Measurements from ENCODE around the gene DIPK1B.

DIPK1B gene

DNA sequence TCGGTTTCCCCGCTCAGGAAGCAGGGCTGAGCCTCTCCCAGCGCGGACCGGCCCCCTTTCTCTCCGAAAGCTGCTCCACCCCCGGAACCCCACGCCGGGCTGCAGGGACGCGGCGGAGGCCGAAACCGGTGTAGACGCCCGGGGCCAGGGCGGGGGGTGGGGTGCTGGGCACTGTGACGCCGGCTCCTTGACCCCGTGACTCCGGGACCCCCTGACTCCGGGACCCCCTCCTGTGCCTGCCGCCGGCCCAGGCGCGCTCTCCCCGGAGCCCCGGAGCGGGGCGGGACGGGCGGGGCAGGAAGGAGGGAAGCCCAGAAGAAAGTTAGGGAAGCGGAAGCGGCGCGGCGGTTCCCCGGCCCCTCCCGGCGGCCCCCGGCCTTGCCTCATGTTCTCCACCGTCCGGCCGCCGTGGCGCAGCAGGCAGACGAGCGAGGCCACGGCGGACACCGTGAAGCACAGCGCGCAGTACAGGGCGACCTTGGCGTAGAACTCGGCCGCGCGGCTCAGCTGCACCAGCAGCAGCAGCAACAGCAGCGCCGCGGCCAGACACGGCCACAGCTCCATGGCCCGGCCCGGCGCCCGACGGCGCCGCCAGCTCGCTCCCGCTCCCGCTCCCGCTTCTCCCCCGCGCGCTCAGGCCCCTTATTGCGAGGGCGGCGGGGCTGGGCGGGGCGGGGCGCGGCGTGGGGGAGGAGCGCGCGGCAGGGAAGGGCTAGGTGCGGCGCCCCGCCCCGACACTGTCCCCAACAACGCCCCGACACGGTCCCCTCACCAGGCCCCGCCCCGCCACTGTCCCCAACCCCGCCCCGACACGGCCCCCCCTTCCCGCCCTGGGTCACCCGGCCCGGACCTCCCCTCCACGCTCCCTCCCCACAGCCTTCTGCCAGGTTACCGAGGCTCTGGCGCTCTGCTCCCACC is 25.3 kb upstream of the DIPK1B start, which contains the start of gene AGPAT2:
TSS of gene AGPAT2 (minus strand) at position 664 of the 918 bp plus-strand sequence. CDS start at position 564, 100 bp downstream.
- DNase-seq, result peak; percentile 70

DNA sequence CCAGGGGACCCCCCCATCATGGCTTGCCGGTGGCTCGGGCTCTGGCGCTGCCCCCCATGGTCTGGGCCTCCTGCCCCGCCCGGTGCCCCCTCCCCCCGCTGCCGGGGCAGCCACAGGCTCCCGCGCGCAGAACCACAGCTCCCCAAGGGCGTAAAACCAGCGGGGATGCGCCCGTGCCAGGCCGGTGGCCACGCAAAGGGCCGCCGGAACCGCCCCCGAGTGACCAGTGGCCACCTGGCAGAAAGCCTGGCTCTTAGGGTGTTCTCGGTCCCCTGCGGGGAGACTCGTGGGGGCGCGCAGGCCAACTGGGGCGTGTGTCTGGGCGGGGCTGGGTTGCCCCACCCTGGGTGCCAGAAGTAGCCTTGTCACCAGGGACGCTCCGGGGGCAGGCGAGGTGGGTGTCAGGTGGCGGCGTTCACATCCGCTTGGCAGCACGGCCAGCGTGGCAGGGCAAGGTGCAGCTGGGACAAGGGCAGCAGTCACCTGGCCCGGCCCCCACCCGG is 24.6 kb upstream of the DIPK1B start:
- DNase-seq, result no peak

DNA sequence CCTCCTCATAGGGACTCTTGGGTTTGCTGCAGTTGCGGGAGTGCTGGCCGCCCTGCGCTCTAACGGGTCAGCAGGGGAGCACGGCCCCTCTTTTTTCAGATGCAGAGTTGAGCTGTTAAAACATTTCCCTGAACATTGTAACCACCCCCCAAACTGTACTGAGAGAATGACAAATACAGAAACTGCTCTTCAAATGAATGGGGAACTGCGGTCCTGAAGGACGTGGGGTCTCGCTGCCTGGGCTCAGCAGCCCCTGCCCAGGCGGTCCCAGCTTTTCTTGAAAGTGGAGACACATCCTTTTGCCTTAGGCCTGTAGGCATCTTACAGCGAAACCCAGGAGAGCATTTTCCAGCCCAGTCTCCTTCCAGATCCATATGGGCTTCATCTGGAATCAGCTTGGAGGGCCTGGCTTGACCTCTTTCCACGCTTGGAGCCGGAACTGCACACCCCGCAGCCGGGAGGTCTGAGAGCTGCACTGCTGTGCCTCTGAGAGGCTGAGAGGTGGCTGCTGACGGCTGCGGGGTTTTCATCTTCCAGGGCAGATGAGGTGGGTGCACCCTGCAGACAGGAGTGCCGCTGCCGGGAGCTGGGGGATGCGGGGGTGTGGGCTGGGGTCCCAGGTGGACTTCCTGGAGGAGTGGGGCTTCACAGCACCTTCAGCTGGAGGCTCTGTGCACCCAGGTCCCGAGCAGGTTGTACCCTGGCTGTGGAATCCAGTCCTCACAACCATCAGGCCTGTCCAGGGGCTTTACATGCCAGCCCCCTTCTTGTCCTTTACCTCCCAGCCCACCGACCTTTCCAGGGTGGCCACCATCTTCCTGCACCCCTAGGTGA is 23.9 kb upstream of the DIPK1B start:
- DNase-seq, result peak; percentile 77

DNA sequence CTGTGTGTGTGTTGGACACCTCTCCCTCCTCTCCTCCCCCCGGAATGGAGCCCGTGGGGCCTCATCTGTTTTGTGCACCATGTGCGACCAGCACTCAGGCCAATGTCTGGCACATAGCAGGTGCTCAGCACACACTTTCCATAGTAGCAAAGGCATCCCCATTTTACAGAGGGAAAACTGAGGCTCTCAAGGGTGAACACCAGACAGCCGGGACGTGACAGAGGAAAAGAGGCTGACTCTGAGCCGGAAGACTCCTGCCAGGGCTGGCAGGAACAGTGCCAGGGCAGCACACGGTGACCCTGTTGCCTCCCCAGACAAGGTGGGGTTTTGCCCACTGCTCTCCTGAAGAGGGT is 23.3 kb upstream of the DIPK1B start:
- DNase-seq, result no peak

DNA sequence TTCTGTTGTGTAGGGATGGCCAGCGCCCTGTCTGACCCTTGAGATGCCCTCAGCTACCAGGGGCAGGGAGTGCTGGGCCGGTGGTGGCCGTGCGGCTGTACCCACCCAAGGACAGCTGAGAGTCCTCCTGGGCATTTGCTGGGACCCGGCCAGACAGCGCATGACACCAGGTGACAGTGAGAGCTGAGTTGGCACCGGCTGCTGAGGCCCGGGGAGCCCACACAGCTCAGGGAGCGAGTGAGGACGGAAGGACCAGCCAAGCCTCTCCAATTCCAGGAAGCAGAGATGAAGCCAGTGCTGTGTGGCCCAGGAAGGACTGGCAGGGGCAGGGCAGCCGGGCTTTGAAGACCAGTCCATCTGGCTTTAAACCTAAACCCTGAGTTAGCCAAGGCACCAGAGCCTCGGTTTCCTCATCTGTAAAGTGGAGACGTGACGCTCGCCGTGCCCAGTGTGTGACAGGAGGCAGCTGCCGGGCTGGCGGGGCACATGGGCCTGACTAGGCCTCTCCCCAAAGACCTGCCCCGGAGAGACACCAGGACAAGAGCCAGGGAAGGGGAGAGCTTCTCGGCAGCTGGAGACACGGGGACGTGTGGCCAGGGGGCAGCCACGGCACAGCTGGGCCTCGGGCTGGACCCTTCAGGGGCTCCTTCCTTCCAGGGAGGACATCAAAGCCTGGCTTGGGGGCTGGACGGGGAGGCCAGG is 22.1 kb upstream of the DIPK1B start:
- DNase-seq, result no peak

DNA sequence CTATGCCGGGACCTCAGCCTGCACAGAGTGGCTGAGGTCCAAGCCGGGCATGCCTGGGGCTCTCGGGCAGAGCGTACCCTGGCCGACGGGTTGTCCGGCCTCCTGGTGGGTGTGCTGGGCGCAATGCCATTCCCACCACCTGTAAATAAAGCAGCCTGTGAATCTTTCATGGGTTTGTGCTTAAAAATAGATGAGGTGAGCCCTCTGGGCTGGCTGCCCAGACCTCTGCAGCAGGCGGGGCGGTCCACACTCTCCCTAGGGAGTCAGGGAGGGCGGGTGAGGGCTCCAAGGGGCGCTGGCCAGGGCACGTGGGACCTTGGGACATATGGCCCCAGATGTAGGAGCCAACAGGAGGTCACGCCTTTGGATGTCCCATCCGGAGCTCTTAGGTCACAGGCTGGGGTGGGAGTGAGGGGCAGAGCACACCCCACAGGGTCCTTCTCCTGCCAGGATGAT is 21.5 kb upstream of the DIPK1B start:
- DNase-seq, result no peak

DNA sequence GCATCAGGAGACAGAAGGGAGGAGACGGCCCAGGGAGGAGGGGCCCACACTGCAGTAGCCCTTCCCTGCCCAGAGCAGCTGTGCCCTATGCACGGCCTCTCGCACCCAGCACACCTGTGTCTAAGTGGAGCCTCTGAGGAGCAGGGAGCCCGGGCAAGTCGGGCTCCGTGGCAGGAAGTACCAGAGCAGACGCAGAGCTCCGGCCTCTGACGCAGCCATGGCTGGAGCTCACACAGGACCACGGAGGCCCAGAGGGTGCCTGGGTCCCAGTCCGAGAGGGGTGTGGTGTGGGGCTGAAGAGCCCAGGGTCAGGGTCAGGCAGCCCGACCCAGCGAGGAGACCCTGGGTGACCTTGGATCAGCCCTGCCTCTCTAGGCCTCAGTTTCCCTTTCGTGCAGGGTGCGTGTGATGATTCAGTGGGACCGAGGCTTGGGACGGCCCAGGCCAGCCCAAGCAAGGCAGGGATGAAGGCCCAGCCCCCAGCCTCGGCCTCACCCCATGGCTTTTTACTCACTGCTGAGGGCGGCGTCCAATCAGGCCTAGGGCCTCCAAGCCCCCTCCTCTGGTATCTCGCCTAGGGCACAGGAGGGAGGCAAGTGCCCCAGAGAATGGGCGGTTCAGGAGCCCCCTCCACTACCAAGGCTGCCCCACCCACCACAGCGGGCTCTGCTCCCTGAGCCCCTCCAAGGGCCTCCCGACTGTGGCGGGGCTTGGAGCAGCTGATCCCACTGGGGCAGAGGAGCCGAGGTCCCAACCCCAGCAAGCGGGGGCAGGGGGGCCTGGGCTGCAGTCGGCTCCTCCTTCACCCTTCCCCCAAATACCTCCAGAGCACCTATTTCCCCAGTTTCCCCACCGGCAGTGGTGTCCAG is 20.8 kb upstream of the DIPK1B start:
- no peak for DNase-seq

DNA sequence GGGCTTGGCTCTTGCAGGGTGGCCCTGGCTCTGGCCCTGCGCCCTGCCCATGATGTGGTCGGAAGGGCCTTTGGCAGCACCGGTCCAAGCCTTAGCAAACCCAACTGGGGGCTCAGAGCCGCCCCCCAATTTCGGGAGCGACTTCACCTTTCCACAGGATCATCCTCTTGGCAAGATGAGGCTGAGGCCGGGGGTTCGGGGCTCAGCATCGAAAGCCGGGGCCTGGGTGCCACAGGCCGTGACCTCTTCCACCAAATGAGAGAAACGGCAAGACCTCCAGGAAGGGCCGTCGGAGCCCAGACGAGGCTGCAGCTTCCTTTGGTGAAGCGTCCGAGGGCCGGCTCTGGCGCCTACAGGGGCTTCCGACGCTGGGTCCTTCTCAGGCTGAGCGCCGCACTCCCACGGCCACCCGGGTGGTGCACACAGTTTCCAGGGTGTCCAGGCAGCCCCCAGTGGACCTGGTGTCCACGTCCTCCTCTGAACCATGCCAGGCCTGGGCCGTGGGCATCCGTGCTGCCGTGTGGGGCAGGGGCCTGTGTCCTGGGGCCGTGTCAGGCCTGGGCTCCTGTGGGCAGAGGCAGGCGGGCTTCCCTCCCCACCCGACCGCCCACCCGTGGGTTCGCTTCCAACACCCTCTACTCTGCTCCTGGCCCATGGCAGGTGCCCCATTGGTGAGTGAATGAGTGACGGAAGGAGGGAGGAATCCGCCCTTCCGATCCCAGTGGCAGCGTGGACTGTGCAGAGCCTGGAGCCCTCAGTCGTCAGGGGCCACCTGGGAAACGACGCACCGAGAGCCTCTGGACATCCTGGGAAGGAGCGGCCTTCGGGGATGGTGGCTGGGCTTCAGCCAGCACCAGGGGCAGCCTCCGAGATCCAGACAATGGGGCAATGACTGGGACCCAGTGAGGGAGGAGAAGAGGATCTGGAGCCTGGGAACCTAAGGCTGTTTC is 19.9 kb upstream of the DIPK1B start:
- DNase-seq, result no peak

DNA sequence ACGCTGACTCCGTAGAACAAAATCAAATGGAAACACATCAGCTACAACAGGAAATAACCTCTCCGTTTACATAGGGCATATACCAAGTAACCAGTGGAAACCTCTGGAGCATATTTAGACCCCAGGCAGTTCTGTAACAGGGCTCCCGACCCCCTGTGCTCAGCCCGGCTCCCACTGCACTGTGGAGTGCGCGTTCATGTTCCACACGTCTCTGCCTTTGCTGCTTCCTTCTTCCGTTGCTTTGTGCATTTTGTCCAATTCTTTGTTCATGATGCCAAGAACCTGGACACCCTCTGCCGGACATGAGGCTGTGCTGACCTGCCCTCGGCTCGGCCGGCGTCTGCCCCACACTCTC is 19.3 kb upstream of the DIPK1B start:
- DNase-seq, result no peak

DNA sequence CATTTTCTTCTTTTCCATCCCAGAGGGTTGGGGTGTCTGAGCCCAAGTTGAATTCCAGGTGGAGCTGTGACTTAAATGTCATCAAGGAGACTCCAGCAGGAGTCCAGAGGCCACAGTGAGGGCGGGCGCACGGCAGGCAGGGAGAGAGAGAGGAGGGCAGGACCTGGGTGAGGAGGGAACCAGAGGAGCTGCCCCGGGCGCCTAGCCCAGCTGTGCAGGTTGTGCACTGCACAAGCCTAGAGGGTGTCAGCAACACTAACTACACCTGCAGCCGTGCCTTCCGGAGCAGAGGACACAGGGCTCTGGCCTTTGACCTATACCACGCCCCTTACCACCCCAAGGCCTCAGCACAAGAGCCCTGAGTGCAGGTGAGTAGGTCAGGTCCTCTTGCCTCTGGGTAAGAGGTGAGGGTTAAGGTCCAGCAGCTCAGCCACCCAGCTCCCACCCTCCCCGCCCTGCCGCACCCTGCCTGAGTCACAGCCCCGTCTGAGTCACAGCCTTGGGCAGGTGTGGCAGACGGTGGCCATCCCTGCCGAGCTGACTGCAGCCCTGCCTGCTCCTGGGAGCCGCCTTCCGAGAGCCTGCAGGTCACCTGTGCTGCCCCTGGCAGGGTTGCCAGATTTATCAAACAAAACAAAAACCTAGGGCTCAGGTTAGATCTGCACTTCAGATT is 18.7 kb upstream of the DIPK1B start:
- DNase-seq, result no peak

DNA sequence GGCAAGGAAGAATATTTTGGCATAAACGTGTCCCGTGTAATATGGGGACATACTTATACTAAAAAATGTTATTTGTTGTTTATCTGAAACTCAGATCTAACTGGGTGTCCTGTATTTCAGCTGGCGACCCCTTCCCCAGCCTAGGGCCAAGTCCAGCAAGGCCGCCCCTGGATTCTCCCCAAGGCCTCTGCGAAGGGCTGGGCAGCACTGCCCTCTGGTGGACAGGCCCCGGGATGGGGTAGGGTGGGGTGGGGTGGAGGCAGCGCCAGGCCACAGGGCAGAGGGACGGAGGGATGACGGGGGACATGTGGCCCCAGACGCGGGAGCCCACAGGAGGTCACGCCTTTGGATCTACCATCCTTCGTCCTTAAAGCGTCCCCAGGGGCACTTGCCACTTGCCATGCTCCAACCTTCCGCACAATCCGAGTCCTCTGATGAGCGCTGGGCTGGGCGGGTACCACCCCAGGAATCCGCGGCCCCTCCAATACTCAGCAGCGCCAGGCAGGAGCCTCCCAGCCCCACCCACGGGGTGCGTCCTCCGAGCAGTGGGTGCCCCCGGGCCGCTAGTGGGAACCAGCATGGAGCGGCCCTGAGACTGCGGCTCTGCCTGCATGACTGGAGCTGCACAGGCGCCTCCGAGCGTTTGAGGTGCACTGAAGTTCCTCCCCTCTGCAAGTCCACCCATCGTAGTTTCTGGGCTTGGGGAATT is 18.1 kb upstream of the DIPK1B start:
- peak; percentile 13 for DNase-seq

DNA sequence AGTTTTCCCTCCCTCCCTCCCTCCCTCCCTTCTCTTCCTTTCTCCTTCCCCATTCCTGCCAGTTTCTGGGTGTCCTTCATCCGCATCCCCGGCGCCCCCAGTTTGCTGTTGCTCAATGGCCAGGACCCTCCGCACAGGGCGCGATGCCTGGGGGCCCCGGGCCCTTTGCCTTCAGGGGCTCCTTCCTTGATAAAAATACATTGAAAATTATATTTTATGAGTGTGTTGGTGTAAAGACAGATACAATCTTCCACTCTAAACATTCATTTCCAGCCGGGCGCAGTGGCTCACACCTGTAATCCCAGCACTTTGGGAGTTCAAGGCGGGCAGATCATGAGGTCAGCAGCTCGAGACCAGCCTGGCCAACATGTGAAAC is 17.5 kb upstream of the DIPK1B start:
- no peak for DNase-seq

DNA sequence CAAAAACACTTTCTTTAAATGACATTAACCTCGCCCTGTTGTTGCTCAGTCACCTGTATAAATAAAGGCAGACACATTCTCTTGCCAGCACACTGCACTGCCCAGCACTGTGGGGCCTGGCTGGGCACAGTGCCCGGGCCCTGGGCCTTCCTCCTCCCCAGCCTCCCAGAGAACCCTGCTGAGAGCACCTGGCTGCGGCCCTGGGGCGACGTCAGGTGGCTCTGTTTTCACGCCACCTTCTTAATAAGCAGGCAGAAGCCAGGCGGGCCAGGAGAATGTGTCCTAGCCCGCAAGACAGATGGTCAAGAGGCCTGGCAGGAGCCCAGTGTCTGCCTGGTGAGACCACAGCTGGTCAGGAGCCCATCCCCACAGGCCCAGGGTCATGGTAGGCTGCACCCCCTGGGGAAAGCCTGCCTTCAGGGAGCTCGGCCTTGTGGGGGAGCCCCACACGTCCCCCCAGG is 16.9 kb upstream of the DIPK1B start:
- DNase-seq, result no peak

DNA sequence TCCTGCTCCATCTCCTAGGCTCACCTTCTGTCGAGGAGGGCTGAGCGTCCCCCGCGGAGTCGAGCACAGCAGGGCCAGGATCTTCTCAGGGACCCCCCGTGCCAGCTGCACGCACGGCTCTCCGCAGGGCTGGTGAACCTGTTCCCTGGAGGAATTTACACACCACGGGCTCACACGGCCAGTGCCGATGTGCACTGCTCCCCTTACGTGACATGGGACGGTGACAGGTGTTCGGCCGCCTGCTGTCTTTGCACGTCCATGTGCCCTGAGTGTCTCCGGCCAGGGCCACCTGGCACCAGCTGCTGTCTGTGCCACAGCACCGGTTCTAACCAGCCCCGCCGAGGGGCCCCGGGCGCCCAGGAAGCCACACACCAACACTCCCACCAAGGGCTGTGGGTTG is 16.4 kb upstream of the DIPK1B start:
- DNase-seq, result peak; percentile 14

DNA sequence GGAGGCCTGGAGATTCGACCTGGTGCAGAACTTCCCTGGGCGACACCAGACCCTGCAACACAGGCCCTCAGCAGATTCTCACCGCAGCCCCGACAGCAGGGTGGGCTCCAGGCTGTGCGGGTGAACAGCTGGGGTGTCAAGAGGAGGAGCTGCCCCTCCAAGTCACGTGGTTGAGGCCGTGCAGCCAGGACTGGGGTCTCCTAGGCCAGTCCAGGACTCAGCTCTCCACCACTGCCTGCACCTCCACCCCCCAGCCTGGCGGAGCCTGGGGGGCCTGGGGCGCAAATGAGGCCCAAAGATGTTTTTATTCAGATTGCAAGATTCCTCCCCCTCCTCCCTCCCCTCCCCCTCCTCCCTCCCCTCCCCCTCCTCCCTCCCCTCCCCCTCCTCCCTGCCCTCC is 15.9 kb upstream of the DIPK1B start:
- DNase-seq, result no peak

DNA sequence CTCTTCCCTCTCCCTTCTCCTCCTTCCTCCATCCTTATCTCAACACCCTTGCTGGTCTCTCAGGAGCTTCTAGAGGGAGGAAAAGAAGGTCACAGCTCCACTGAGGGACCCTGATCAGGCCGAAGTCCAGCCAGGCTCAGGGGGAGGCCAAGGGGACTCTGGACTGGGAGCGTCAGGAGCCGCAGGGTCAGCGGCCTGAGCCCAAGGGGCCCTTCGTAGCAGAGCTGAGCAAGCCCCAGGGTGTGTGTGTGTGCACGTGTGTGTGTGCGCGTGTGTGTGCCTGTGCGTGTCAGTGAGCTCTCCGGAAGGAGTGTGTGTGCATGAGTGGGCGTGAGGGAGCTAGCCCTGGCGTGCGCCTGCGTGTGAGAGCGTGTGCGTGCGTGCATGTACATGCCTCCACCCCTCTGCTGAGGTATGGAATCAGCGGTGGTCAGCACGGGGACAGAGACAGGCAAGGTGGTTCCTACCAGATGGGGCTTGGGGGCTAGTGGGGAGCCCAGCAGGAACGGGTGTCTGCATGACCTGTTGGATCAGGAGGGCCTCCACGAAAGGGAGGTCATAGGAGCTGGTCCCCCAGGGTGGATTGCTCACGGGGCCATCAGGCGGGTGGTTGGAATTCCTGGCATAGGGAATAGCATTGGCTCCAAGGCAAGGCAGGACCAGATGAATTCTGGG is 15.1 kb upstream of the DIPK1B start:
- peak; percentile 55 for DNase-seq

DNA sequence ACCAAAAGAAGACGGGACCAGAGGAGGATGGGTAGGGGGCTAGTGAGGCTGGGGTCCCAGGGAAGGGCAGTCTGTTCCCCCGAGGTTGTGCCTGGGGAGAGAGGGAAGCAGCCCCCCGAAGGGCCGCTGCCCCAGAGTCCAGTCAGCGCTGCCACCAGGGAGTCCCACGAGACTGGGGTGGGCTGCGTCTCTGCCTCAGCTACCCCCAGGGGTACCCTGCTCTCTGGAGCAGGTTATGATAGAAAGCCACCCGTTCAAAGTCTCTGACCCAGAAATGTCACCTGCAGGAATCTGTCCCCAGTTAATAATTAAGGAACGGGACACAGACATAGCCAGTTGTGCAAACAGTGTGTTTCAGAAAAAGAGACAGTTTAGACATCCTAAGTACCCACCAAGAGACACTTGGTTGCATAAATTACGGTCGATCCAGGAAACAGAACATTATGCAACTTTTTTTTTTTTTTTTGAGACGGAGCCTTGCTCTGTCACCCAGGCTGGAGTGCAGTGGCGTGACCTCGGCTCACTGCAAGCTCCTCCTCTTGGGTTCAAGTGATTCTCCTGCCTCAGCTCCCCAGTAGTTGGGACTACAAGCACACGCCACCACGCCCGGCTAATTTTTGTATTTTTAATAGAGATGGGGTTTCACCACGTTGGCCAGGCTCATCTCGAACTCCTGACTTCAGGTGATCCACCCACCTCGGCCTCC is 14.4 kb upstream of the DIPK1B start:
- DNase-seq, result peak; percentile 95

DNA sequence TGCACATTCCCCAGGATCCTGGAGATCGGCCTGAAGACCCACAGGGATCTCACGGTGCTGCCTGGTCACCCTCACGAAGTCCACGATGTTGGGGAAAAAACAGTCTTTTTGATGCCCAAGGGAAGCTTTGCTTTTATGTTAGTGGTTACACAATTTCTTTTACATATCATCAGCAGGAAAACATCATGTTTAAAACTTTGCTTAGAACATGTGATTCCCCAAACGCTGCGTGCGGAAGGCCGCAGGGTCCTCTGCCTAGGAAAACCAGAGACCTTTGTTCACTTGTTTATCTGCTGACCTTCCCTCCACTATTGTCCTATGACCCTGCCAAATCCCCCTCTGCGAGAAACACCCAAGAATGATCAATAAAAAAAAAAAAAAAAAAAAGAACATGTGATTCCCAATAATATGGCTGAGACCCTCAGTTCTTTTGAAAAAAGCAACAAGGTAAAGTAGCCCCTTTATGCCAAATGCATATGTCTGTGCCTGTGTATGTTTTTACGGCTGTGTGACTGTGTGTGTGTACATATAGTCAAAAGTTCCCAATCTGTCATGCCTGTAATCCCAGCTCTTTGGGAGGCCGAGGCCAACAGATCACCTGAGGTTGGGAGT is 13.6 kb upstream of the DIPK1B start:
- no peak for DNase-seq

Data from MV-4-11 (cell line).